ENCODE results near the gene PTER.

PTER gene

GRCh38 chr10:16442914-16443313 lies 6.1 kb downstream of the PTER start:
- no peak for TF ChIP-seq POLR2A (IDR thresholded peaks at IDR 0.05; ENCODE audit: low read length)
- TF ChIP-seq GATA1 (IDR thresholded peaks at IDR 0.05; ENCODE audit: low read depth, low read length), result no peak

GRCh38 chr10:16445770-16446469 lies 9.1 kb downstream of the PTER start:
- no peak for TF ChIP-seq GATA1 (IDR thresholded peaks at IDR 0.05; ENCODE audit: low read depth, low read length)
- TF ChIP-seq POLR2A (IDR thresholded peaks at IDR 0.05; ENCODE audit: low read length), result no peak
- DNase-seq, result no peak

More at GRCh38 chr10:16442914-16443313, 6.1 kb downstream of the PTER start:
- DNase-seq, result no peak

GRCh38 chr10:16449454-16449853 lies 12.6 kb downstream of the PTER start:
- no peak for DNase-seq
- TF ChIP-seq GATA1 (IDR thresholded peaks at IDR 0.05; ENCODE audit: low read depth, low read length), result no peak

- no peak for DNase-seq
- TF ChIP-seq POLR2A (IDR thresholded peaks at IDR 0.05; ENCODE audit: low read length) (no peak), GATA1 (IDR thresholded peaks at IDR 0.05; ENCODE audit: low read depth, low read length) (no peak)
Measured at GRCh38 chr10:16458166-16458955, 21.6 kb downstream of the PTER start.

- DNase-seq, result no peak
- no peak for TF ChIP-seq GATA1 (IDR thresholded peaks at IDR 0.05; ENCODE audit: low read depth, low read length)
- no peak for TF ChIP-seq POLR2A (IDR thresholded peaks at IDR 0.05; ENCODE audit: low read length)
Measured at GRCh38 chr10:16459423-16459939, 22.7 kb downstream of the PTER start.

GRCh38 chr10:16466001-16466400 lies 29.2 kb downstream of the PTER start:
- no peak for DNase-seq
- no peak for TF ChIP-seq POLR2A (IDR thresholded peaks at IDR 0.05; ENCODE audit: low read length)
- no peak for TF ChIP-seq GATA1 (IDR thresholded peaks at IDR 0.05; ENCODE audit: low read depth, low read length)

GRCh38 chr10:16470747-16471146 lies 33.9 kb downstream of the PTER start:
- DNase-seq, result no peak

GRCh38 chr10:16472828-16473227 lies 36.0 kb downstream of the PTER start:
- TF ChIP-seq GATA1 (IDR thresholded peaks at IDR 0.05; ENCODE audit: low read depth, low read length) (no peak), POLR2A (IDR thresholded peaks at IDR 0.05; ENCODE audit: low read length) (no peak)
- no peak for DNase-seq

More at GRCh38 chr10:16470747-16471146, 33.9 kb downstream of the PTER start:
- no peak for TF ChIP-seq POLR2A (IDR thresholded peaks at IDR 0.05; ENCODE audit: low read length)
- TF ChIP-seq GATA1 (IDR thresholded peaks at IDR 0.05; ENCODE audit: low read depth, low read length), result no peak

DNA sequence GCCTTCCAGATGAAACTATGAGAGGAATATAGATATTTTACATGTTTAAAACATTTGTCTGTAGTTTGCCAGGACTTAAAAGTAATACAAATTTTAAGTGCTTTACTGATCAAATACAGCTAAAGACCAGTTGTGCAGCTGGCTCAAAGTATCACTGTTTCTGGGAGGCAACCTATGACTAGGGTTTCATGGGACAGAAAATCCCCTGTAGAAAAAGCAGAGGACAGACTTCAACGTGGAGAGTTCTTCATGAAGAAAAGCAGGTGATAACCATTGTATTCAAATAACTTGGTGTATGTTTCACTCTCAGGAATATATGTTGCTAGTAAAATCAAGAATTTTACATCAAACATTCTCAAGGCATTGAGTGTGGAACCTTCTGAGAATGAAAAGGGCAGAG lies 40.9 kb downstream of the PTER start:
- no peak for DNase-seq
- TF ChIP-seq POLR2A (IDR thresholded peaks at IDR 0.05; ENCODE audit: low read length) (no peak), GATA1 (IDR thresholded peaks at IDR 0.05; ENCODE audit: low read depth, low read length) (no peak)

GRCh38 chr10:16478801-16479200 lies 42.0 kb downstream of the PTER start:
- no peak for DNase-seq
- TF ChIP-seq GATA1 (IDR thresholded peaks at IDR 0.05; ENCODE audit: low read depth, low read length), result no peak
- TF ChIP-seq POLR2A (IDR thresholded peaks at IDR 0.05; ENCODE audit: low read length), result no peak

DNA sequence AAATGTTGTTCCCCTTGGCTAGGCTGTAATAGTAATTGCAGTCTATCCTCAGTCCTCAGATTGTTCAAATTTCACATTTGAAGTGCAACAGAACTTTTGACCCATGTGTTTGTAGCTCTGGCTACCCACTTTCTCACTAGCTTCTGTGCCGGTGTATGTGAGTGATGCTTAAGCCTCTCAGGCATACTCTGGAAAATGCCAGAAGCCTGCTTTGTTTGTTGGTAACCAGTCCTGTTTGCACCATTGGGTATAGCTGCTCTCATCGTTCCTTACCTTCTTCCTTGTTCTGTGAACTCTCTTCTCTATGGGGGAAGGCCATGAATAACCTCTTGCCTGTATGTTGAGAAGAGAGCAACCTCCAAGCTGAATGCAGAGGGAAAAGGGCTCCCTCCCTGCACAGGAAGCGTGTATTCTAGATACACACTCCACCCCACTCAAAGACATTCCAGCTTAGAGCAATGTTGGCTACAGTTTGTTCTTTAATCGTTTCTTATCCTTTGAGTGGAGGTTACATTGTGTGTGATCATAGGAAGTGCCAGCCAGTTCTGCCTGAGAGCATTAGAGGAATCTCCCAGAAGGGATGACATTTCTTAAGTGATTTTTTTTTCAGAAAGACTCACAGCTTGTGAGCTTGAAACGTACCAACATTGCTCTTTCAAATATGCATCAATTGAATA lies 44.4 kb downstream of the PTER start:
- no peak for DNase-seq
- TF ChIP-seq POLR2A (IDR thresholded peaks at IDR 0.05; ENCODE audit: low read length) (no peak), GATA1 (IDR thresholded peaks at IDR 0.05; ENCODE audit: low read depth, low read length) (no peak)

DNA sequence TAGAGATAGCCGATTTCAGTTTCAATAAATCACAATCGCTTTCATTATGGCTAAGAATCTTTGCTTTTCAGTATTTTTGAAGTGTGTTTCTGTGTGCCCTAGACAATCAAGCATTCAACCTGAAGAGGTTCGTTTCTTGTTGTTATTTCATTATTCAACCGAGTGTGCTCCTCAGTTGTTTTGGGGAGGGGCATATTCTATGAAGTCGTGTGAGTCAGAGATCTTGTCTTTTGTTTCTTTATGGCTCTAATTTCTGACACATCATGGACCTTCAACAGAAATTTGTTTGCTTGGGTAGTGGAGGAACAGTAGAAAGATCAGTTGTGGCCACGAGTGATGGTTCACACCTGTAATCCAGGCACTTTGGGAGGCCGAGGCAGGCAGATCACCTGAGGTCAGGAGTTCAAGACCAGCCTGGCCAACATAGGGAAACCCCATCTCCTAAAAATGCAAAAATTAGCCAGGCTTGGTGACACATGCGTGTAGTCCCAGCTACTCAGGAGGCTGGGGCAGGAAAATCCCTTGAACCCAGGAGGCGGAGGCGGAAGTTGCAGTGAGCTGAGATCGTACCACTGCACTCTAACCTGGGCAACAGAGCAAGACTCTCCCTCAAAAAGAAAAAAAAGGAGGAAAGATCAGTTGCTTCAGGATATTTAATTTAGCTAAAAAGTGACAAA lies 46.6 kb downstream of the PTER start:
- TF ChIP-seq GATA1 (IDR thresholded peaks at IDR 0.05; ENCODE audit: low read depth, low read length) (no peak), POLR2A (IDR thresholded peaks at IDR 0.05; ENCODE audit: low read length) (no peak)
- peak in 1 of 2 experiments; percentile 1 for DNase-seq

GRCh38 chr10:16490511-16490910 lies 53.7 kb downstream of the PTER start:
- no peak for DNase-seq
- TF ChIP-seq GATA1 (IDR thresholded peaks at IDR 0.05; ENCODE audit: low read depth, low read length), result no peak
- TF ChIP-seq POLR2A (IDR thresholded peaks at IDR 0.05; ENCODE audit: low read length), result no peak

Data from erythroblast (primary cell).